Right kidney (tissue), 1 donor: ENCODE data around the gene ZNF385C.

Experiments used
- DNase-seq: peaks from one replicate; pipeline ENCODE4 v3.0.0-alpha.2; 2016

ZNF385C gene

DNA sequence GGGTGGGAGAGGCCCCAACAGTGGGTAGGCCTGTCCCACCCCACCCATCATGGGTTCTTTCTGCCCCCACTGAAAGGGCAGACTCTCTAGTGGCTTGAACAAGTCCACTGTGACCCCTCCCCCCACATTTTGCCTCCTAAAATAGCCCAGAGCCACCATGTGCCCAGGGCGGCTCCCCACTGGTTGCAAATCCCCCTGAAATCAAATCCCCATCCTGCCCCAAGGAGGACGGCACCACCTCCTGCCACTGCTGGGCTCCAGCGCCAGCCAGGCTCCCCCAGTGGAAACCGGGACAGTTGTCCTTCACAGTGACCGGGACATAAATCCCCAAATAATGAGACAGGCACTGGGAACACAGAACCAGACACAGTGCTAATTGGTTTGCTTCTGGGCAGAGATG, 20.5 kb downstream of the ZNF385C start:
- DNase-seq: no peak

DNA sequence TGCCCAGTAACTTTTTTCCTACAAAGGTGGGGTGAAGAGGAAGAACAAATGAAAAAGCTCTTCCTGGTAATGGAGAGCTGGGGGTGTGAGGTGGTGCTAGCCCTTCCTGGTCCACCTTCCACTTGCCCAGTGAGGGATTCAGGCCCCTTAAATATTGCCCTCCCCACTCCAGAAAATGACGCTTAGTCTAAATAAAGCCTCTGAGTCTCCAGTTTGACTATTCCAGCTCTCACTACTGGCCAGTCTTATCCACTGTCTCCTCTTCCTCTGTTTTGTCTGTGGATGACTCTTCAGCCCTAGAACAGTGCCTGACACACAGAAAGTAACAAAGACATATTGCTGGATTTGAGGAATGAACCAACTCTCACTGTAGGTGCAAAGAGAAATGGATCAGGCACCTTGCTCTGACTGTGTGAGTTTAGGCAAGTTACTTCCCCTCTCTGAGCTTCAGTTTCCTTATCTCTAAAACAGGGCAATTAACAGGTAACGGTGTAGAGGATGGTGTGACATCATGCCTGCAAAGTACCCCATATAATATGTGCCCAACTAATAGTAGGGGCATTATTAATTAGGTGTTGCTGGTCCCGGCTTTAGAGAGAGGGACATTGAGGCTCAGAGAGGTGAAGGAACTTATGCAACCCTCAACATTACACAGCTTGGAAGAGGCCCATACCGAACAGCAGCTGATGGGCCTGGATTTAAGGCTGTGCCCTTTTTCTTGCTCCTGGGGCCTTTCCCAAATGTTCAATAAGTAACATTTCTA, 21.3 kb downstream of the ZNF385C start:
- DNase-seq: no peak

DNA sequence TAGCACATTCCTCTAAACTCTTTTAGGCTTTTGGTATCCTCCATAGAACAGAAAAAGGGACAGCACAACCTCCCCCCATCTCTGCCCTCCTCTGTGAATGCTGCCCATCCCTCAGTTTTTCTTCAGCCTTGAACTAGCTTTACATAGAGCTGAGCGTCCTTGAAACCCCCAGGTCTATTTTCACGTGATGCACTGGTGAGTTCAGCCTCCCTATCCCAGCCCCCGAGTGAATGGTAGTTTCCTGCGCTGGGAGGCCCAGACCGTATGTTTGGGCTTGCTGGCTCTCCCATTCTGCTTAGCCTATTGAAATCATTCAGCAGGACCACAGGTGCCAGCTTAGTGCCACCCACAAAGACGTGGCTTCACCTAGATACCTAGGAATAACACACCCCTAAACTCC, 22.5 kb downstream of the ZNF385C start:
- DNase-seq: no peak

DNA sequence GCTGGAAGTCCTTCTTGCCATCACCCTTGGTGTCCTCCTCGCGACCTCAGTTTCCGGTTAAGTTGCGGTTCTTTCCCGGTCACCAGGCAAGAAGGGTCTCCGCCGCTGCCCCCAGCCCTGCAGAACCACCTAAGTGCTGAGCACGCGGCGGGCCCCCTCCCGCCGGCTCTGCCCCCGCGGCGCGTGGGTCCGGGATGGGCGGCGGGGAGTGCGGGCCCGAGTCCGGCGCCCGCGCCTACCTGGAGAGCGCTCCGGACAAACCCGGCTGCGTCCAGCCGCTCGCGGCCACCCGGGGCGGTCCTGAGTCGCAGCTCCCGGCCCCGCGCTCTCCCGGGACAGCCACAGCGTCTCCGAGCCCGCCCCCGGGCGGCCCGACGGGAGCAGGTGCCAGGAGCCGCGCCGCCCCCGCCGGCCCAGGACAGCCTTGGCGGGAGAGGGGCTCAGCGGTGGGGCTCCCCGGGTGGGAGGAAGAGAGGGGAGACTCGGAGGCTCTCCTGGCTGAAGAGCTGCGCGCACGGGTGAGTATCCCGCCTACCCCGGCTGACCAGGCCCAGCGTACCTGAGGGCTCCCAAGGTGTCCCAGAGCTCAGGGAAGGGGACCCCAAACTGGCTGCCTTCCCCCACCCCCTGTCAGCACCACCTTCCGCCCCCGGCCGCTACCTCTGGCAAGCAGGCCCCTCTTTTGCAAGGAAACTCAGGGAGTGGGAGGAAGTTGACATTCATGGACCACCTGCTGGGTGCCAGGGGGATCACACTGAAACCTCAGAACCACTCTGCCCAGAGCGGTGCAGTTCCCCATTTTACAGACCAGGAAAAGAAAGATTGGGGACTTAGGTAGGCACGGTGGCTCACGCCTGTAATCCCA, 25.7 kb downstream of the ZNF385C start:
- peak; percentile 68 for DNase-seq

DNA sequence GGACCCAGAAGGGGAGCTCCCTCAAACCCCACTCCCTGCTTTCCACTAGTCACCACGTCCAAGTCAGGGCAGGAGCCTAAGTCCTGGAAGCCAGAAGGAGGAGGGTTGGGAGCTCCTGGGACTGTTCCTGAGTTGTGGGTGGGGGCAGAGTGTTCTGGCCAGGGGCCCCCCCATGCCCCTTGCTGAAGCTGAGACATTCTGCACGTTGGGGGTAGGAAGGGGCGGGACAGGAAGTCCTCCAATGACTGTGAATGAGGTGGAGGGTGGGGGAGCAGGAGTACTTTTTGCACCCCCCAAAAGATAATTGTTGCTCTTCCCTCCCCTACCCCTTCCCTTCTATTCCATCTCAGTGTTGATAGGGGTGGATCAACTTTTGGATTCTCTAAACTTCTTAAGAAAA, 26.5 kb downstream of the ZNF385C start:
- no peak for DNase-seq

DNA sequence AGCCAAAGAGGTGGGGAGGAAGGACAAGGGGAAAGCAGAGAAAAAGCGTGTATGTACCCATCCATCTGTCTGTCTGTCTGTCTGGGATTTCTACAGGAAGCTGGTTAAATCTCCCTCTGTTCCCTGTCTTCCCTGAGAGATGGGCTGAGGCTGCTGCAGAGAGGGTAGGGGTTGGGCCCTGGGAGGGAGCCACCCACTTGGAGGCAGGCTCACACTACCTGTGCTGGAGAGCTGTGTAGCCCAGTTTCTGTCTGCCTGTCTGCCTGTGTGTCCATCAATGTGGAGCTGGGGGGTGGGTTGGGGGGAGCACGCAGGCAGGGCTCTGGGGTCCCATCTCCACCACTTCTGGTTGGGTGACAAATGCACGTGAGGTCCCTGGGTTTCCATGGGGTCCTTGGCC, 29.3 kb downstream of the ZNF385C start:
- no peak for DNase-seq

DNA sequence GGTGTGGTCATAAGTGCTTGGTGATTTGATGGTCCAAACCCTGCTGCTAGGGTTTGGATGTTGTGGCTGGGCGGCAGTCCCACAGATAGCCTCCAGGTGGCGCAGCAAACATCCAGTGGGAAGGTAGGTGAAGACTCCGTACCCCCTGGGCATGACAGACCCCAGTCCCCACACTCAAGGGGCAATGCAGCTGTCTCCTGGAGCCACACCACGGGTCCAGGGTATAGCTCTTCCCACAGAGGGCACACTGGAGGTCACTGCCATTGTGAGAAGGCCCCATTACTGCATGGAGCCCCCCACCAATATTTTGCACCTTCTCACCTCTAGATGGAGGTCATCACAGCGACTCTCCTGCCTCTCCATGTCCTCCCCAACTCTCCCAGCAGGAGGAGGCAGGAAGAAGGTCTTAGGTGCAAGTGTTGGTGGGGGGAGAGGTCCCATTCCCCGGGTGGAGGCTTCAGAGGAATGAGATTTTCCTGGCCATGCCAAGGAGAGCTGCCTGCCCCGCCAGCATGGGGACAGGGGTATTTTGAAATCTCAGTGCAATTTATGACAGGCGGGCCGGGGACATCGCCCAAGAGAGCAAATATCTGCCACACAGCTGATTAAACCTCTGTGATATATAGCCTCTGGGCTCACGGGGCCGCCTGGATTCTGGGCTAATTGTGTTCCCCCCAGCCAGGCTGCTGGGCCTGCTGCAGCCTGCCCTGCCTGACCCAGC, 30.7 kb downstream of the ZNF385C start:
- peak; percentile 63 for DNase-seq

DNA sequence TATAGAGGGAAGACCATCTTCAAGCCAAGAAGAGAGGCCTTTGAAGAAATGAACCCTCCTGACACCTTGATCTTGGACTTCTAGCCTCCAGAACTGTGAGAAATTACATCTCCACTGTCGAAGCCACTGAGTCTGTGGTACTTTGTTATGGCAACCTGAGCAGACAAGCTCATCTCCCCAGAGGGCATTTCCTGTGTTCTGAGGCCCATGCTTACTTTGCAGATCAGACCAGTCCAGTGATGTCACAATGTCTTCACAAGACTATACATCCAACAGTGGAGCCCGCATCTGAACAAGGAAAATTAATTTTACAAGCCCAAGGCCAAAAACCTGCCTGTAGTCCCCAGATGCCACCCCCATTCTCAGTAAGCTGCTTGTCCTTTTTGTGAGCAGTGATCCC, 33.1 kb downstream of the ZNF385C start:
- no peak for DNase-seq

DNA sequence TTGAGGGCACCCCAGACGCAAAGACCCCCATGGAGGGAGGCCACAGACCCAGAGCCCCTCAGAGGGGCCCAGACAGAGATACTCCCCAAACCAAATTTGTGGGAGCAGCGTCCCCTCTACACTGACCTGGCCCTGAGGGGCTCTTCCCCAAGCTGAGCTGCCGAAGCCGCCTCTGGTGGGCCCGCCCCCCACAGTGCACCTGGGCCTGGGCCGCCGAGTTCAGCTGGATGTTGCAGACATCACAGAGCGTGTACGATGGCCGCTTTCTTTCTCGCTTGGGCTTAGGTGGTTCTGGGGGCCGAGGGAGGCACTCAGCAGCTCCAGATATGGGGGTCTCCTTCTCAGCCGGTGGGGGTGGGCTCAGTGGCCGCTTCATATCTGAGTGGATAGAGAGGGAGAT, 35.6 kb downstream of the ZNF385C start:
- DNase-seq: no peak

DNA sequence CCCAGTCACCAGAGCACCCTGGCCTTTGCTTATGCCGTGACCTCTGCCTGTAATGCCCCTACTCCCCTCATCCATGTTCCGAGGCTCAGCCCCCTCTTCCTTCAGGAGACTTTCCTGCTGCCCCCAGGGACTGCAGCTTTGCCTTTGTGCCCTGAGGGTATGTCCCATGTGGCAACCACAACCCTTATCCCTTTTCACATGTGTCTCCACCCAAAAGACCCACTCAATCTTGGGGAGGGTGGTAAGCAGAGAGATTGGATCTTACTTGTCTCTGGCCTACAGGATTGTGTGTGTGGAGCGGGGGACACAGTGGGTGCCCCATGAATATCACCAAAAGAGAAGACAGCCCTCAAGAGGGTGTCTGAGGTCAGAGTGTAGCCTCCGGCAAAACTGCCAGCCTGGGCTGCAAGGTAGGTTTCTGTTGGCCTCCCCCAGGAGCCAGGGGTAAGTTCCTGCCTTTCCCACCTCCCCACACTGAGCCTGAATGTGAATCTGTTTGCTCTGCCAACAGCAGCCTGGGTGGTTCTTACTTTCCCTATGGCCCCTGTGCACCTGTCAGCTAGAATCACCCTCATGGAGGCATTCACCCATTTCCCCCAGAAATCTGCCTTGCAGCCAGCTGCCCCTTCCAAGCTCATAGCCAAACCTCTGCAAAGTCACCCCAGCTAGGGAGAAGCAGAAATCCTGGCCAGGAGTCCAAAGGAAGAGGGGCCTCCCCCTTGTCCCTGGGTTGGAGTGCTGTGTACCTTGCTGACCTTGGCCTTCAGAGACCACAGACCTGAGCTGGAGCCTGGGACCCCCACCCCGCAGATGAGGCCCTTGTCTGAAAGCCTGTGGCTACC, 36.4 kb downstream of the ZNF385C start:
- DNase-seq: no peak

DNA sequence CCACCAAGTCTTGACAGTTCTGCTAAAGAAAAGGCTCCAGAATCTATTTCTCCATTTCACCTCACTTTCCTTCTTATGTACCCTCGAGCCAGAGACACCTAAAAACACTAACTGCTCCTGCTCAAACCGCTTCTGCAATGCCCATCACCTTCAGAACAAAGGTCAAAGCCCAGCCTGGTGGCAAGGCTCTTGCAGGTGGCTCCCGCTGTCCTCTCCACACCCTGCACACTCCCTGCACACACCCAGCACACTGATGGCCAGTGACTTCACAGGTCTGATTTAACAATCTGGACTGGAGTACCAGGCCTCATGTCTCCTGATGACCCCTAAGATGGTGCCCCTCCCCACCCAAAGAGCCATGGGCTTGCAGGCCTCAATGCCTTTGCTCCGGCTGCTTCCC, 38.0 kb downstream of the ZNF385C start:
- DNase-seq: no peak

DNA sequence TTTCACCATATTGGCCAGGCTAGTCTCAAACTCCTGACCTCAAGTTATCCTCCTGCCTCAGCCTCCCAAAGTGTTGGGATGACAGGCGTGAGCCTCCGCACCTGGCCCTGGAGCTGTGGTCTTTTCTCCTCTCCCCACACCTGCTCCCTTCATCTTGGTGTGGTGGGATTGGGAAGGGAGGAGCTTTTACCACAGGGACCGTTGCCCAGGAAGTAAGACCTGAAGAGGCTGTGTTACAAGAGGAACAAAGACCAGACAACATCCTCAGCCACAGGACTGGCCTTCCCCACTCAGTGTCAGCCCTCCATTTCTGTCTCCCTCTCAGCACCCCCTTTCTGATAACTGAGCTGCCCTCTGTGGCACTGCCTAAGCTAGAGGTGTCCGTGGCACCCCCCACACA, 38.5 kb downstream of the ZNF385C start:
- DNase-seq: no peak

DNA sequence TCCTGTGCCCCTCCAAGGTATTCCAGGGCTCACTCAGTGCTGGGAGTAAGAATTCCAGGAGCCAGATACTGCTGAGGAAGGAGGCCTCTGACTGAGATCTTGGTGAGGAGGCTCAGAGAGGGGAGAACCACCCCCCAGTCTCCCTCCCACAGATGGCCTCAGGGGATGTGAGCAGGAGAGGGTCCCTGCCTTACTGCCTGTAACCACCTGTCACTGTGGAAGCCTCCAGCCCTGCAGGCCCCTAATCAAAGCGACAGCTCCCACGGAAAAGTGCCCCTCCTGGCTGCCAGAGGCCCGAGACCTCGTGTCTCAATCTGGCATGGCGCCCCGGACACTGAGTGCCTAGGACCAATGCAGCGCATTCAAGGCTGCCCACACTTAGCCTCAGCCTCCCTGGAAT, 40.2 kb downstream of the ZNF385C start:
- peak; percentile 29 for DNase-seq

DNA sequence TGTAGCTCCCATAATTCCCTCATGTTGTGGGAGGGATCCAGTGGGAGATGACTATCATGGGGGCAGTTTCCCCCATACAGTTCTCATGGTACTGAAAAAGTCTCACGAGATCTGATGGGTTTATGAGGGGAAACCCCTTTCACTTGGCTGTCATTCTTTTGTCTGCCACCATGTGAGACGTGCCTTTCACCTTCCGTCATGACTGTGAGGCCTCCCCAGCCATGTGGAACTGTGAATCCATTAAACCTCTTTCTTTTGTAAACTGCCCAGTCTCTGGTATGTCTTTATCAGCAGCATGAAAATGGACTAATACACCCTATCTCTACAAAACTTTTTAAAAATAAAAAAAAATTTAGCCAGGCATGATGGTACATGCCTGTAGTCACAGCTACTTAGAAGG, 41.6 kb downstream of the ZNF385C start:
- DNase-seq: no peak

DNA sequence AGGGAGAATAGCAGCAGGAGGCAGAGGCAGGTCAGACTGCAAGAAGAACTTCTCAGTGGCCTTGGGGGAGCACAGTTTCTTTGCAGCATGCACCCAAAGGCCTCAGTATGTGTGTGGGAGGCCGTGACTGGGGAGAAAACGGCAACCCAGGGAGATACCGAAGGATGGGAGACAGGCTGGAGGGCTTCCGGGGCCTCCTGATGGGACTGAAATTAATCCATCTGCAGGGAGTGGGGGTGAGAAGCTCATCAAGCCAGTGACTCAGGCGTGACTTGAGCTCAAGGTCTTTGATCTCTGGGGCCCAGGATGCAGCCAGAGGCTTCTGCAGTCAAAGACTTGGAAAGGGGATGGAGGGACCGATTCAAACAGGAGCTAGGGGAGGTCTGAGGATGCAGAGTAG, 42.8 kb downstream of the ZNF385C start:
- DNase-seq: peak; percentile 30

DNA sequence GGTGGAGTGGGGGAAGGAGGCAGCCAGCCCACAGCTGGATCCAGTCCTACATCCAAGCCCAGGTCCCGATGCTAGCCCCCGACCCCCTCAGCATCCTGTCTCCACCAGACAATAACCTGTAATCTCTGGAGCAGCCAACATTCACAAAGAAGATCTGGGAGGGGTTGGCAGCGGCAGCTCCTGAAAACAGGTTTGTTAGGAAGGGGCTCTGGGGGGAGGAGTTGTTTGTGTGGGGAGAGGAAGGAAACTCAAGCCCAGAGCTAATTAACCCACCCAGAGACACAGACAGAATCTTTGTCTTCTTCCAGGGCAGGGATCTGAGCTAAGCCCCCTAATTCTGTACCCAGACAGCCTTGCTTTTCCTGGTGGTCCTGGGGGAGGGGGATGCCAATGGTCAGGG, 43.2 kb downstream of the ZNF385C start:
- DNase-seq: no peak

DNA sequence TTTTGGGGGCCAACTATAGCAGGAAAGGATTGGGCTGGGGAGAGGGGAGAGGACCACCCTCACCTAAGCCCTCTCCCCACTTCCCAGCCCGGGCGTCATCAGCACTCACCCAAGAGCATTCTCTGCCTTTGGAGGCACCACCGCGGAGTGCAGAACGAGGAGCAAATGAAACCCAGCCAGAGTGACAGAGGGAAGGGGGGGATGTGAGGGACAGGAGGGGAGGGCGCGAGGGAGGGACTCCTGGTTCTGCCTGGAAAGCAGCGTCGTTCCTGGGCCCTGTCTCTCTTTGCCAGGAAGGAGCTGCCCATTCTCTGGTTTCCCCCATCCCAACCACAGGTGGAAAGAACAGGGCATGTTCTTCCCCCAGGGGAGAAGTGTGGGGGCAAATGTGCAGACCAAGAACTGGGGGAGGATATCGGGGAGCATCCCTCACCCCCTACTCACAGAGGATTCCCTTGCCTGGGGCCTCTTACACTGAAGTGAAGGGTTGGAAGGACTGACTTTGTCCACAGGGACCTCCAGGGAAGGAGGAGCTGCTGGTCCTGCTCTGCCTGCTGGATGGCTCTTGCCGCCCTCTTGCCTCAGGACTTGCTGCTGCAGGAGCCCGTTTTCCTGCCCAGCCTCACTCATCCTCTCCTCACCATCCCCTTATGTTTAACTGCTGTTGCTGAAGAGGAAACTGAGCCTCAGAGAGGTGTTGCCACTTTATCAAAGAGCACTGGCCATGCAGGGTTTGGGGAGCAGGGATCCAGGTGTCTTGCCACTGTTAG, 44.4 kb downstream of the ZNF385C start:
- peak; percentile 39 for DNase-seq

DNA sequence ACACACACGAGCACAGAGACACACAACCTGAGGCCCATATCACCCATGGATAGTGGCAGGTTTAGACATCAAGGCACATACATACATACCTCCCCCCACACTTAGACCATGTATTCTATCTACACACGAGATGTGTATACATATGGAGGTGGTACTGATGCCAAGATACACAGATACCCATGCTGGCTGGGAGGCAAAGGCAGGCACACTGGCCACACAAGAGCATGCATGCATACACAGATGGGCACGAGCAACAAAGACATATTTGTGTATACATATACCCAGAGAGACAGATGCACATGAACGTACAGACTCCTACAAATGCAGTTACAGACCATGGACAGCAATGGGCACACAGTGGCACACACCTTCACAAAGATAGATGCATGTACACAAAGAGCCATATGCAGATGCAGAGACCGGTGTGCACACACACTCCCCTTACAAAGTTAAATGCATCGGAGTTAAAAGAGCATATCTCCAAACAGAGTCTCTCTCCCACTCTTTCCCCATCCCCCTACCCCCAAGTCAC, 45.9 kb downstream of the ZNF385C start:
- DNase-seq: no peak

DNA sequence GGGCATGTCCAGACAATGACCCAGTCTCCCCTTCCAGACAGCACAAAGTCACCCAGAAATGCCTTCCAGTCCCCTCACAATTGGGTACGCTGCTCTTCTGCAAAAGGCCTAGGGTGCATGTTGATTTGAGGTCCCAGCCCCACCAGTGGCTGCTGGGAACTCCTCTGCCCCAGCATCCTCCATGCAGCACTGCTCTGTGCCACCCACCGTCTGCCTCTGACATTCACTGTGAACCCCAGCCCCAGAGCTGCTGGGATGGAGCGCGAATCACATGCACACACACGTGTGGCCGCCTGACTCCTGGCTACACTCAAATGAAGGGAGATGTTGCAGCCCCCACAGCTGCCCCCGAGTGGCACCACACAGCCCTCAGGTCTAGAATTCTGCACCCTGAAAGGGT, 46.6 kb downstream of the ZNF385C start:
- DNase-seq: no peak

DNA sequence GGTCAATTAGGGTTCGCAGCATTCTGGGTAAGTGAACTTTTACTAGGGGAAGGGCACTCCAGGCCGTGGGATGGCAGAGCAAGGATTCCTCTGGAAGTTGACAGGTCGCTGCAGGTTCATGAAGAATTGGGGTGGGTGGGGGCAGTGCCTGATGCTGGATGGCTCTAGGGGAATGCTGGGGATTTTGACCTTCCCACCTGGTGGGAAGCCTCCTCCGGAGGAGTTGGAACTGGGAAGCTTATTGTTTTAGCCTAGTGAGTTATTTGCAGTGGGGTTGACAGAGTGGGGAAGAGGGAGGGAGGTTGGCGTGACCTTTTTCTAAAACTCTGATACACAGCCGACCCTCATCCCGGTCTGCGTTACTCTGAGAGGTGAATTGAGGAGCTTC, 47.3 kb downstream of the ZNF385C start:
- DNase-seq: no peak

DNA sequence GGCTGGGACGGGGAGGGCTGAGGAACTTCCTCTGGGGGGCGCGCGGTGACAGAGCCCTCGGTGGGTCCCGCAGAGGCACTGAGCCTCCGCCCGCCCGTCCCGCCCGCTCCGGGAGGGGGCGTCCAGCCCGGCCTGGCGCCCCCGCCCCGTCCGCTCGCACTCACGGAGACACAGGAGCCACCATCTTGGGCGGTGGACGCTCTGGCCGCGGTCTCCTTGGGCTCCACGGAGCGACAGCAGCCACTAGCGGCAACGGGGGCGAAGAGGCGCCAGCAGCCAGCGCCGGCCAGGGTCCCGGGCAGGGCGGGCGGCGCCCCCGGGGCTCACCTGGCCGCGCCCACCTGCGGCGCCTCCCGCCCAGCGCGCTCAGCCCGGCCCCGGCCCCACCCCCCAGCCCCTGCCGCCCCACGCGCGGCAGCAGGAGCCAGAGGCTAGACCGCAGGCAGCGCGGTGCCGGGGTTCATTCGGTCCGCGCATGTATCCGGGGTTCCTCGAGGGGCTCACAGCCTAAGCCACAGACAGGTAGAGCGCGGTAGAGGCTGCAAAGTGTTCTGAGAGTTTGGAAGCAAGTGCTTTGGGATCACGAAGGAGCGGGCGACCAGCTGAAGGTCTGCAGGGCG, 47.8 kb downstream of the ZNF385C start, which contains the start of gene C17orf113:
TSS of gene C17orf113 (minus strand) at position 209 of the 620 bp plus-strand sequence. CDS start 7,225 bp downstream, outside the sequence.
- DNase-seq: no peak
